Vagina (tissue), 2 donors: ENCODE results near the gene LRRC27. TPM values are rescaled to one million over a fixed set of nuclear protein-coding genes. Genes with fewer than 3 reads are reported as not detected.

ENCODE experiments used
- DNase-seq, 2 donors: peaks; one replicate each; pipeline ENCODE4 v3.0.0-alpha.2; 2017; ENCODE audit errors: extremely low spot score in 2 of 2
- H3K27ac ChIP-seq: fragments of 200-600 bp; sonication (generic); one replicate; pipeline ENCODE4 v1.5.1; 2019
- H3K27me3 ChIP-seq: fragments of 200-600 bp; sonication (generic); one replicate; pipeline ENCODE4 v1.5.1; 2019
- H3K36me3 ChIP-seq, 2 donors: fragments of 200-600 bp; sonication (generic); one replicate each; pipeline ENCODE4 v1.5.1; 2017 to 2019
- H3K4me1 ChIP-seq: fragments of 200-600 bp; sonication (generic); one replicate; pipeline ENCODE4 v1.5.1; 2019
- H3K4me3 ChIP-seq, 2 donors: fragments of 200-600 bp; sonication (generic); 1 replicate in 1 of 2; 2 replicates in 1 of 2; pipeline ENCODE4 v1.5.1; 2016 to 2019
- H3K9me3 ChIP-seq: fragments of 200-600 bp; sonication (generic); one replicate; pipeline ENCODE4 v1.5.1; 2019
- CTCF ChIP-seq, 3 experiments: fragments of 450-650 bp in 2 of 3; fragments of 200-600 bp in 1 of 3; sonication (generic) in 1 of 3; IDR thresholded peaks; one replicate each; pipeline ENCODE4 v1.5.1; 2017 to 2019; ENCODE audit warnings: antibody characterized with exemption in 3 of 3, mild to moderate bottlenecking in 2 of 3, moderate library complexity in 2 of 3
- POLR2A ChIP-seq, 2 donors: fragments of 450-650 bp; IDR thresholded peaks; one replicate each; pipeline ENCODE4 v1.6.1; 2017; ENCODE audit warnings: antibody characterized with exemption in 2 of 2, mild to moderate bottlenecking in 2 of 2, moderate library complexity in 2 of 2
- POLR2AphosphoS5 ChIP-seq, 2 donors: sonication (generic); formaldehyde crosslinking; IDR thresholded peaks; one replicate each; pipeline ENCODE4 v1.9.0; 2017; ENCODE audit warnings: antibody characterized with exemption in 2 of 2, mild to moderate bottlenecking in 2 of 2, low read depth in 1 of 2; ENCODE audit not compliant: insufficient read depth in 1 of 2
- intact Hi-C: fragments of 100-400 bp; cut with DNase I; formaldehyde crosslinking; loops from one replicate; pipeline ENCODE4 v1.15.1; 2023
- total RNA-seq: library from RNA; depleted of rRNA; stranded (reverse); fragments of >200 nt; gene quantifications from one replicate; pipeline ENCODE4 v1.2.3, GENCODE V29; 2016

Gene LRRC27
- total RNA-seq, 1 donor from 2014 or later: 4.9 TPM

GRCh38 chr10:132393695-132394181 lies 61.7 kb downstream of the LRRC27 start:
- no peak for TF ChIP-seq POLR2AphosphoS5 (IDR thresholded peaks at IDR 0.05; ENCODE audit: insufficient read depth in 1 of 2, low read depth in 1 of 2)
- no peak for TF ChIP-seq POLR2A (IDR thresholded peaks at IDR 0.05)
- no peak for TF ChIP-seq CTCF (IDR thresholded peaks at IDR 0.05)
- no peak overlapping the region for H3K27ac ChIP-seq
- H3K9me3 ChIP-seq: no peaks in the 10 kb centered on the region
- intact Hi-C loops: loop anchor here (10.0 kb wide), 1 partner anchor 241 kb away; no protein-coding TSS in a partner anchor
- no peak for DNase-seq
- no peak overlapping the region for H3K4me3 ChIP-seq
- no peaks in the 10 kb centered on the region for H3K36me3 ChIP-seq
- H3K27me3 ChIP-seq: no peaks in the 10 kb centered on the region
- H3K4me1 ChIP-seq: peaks cover 30% of the 10 kb centered on the region

GRCh38 chr10:132394201-132394811 lies 62.3 kb downstream of the LRRC27 start:
- no peak overlapping the region for H3K27ac ChIP-seq
- intact Hi-C loops: loop anchor here (10.0 kb wide), 1 partner anchor 240 kb away; no protein-coding TSS in a partner anchor
- H3K9me3 ChIP-seq: no peaks in the 10 kb centered on the region
- no peaks in the 10 kb centered on the region for H3K36me3 ChIP-seq
- DNase-seq: no peak
- no peak overlapping the region for H3K4me3 ChIP-seq
- TF ChIP-seq POLR2AphosphoS5 (IDR thresholded peaks at IDR 0.05; ENCODE audit: insufficient read depth in 1 of 2, low read depth in 1 of 2) (no peak), CTCF (IDR thresholded peaks at IDR 0.05) (no peak), POLR2A (IDR thresholded peaks at IDR 0.05) (no peak)
- peaks cover 36% of the 10 kb centered on the region for H3K4me1 ChIP-seq
- no peaks in the 10 kb centered on the region for H3K27me3 ChIP-seq

- intact Hi-C loops: loop anchor here (10.0 kb wide), 1 partner anchor 240 kb away; no protein-coding TSS in a partner anchor
Observed at GRCh38 chr10:132394936-132395703, 63.1 kb downstream of the LRRC27 start.

GRCh38 chr10:132395704-132396493 lies 63.9 kb downstream of the LRRC27 start:
- no peak for DNase-seq
- no peak for TF ChIP-seq CTCF (IDR thresholded peaks at IDR 0.05)
- TF ChIP-seq POLR2A (IDR thresholded peaks at IDR 0.05): peak in 1 of 2 donors; percentile 35
- TF ChIP-seq POLR2AphosphoS5 (IDR thresholded peaks at IDR 0.05; ENCODE audit: insufficient read depth in 1 of 2, low read depth in 1 of 2): peak in 1 of 2 donors; percentile 55
- H3K27me3 ChIP-seq: no peaks in the 10 kb centered on the region
- H3K4me1 ChIP-seq: peaks cover 52% of the 10 kb centered on the region
- H3K27ac ChIP-seq: peak overlapping the region; percentile 96
- intact Hi-C loops: loop anchor here (10.0 kb wide), 1 partner anchor 239 kb away; no protein-coding TSS in a partner anchor
- no peaks in the 10 kb centered on the region for H3K36me3 ChIP-seq
- peak overlapping the region; percentile 77 to 80 for H3K4me3 ChIP-seq
- no peaks in the 10 kb centered on the region for H3K9me3 ChIP-seq

More at GRCh38 chr10:132394936-132395703, 63.1 kb downstream of the LRRC27 start:
- TF ChIP-seq POLR2A (IDR thresholded peaks at IDR 0.05) (no peak), POLR2AphosphoS5 (IDR thresholded peaks at IDR 0.05; ENCODE audit: insufficient read depth in 1 of 2, low read depth in 1 of 2) (no peak), CTCF (IDR thresholded peaks at IDR 0.05) (no peak)
- peak overlapping the region in 1 of 2 donors; percentile 80 for H3K4me3 ChIP-seq
- no peak for DNase-seq
- no peaks in the 10 kb centered on the region for H3K36me3 ChIP-seq
- H3K27ac ChIP-seq: peak overlapping the region; percentile 96
- H3K9me3 ChIP-seq: no peaks in the 10 kb centered on the region
- no peaks in the 10 kb centered on the region for H3K27me3 ChIP-seq
- H3K4me1 ChIP-seq: peaks cover 44% of the 10 kb centered on the region
